Measurements from ENCODE around the gene GMPS. TPM values are rescaled to one million over a fixed set of nuclear protein-coding genes. Genes with fewer than 3 reads are reported as not detected.
A peak's percentile ranks its signal among the peaks of the same experiment; 100 is the strongest.
"Not testable (repeated sequence)": the region's sequence is repeated elsewhere in the genome, so short reads cannot be mapped to it uniquely, and the experiment has no call there.

Gene GMPS
- total and polyA plus RNA-seq, 12 donors: 10.2 to 34.5 (median 29.6) TPM

DNA sequence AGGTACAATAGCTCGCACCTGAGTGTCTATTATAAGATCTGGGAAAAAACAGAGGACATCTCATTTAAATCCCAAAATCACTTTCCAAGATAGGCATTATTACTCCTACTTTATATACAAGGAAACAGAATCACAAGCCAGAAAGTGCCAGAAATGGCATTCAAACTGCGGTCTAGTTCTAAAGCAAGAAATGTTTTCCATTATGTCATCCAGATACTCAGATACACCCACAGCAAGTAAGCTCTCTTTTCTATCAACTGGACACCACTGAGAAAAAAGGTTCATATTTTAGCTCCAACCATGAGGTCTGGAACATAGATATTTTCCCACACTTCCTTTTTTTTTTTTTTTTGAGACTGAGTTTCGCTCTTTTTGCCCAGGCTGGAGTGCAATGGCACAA lies 24.3 kb upstream of the GMPS start:
- Histone ChIP-seq H3K27ac (peak overlapping the region in 3 of 10 donors; percentile 14 to 16 (median 16)), H3K4me1 (peaks cover 3 to 74% (median 47%) of the 10 kb centered on the region in 9 donors), H3K36me3 (peaks cover 0 to 35% (median 0%) of the 10 kb centered on the region in 9 donors), H3K9me3 (no peaks in the 10 kb centered on the region), H3K27me3 (no peaks in the 10 kb centered on the region), H3K4me3 (no peak overlapping the region)
- 68 to 70% methylated on average over 3 of the region's 3 CpGs for WGBS, 2 donors
- ATAC-seq (peak in 2 of 8 donors; percentile 33 to 71), DNase-seq (no peak)
- TF ChIP-seq, protein P1, sequence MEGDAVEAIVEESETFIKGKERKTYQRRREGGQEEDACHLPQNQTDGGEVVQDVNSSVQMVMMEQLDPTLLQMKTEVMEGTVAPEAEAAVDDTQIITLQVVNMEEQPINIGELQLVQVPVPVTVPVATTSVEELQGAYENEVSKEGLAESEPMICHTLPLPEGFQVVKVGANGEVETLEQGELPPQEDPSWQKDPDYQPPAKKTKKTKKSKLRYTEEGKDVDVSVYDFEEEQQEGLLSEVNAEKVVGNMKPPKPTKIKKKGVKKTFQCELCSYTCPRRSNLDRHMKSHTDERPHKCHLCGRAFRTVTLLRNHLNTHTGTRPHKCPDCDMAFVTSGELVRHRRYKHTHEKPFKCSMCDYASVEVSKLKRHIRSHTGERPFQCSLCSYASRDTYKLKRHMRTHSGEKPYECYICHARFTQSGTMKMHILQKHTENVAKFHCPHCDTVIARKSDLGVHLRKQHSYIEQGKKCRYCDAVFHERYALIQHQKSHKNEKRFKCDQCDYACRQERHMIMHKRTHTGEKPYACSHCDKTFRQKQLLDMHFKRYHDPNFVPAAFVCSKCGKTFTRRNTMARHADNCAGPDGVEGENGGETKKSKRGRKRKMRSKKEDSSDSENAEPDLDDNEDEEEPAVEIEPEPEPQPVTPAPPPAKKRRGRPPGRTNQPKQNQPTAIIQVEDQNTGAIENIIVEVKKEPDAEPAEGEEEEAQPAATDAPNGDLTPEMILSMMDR (IDR thresholded peaks at IDR 0.05): no peak
- intact Hi-C loops (cut with DNase I): loop anchor here in 1 of 10 donors (5.0 kb wide), 1 partner anchor 39 kb away; the partner anchor contains the start of gene C3orf33

DNA sequence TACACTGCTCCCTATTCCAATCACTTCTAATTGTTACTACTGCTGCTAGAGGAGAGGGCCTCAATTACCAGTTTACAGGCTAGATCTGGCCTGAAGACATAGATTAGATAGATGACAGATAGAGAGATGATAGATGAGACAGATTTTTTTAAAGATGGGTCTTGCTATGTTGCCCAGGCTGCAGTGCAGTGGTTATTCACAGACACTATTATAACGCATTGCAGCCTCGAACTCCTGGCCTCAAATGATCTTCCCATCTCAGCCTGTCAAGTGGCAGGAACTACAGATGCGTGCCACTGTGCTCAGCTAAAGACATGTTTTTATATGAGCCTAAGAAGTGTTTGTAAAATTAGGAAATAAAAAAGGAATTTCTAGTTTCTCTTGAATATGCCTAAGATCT lies 22.5 kb upstream of the GMPS start:
- H3K4me3 ChIP-seq: no peak overlapping the region
- WGBS, 2 donors: 81 to 96% methylated on average over 3 of the region's 3 CpGs
- intact Hi-C loops (cut with DNase I): loop anchor here in 1 of 10 donors (5.0 kb wide), 1 partner anchor 41 kb away; the partner anchor contains the start of gene C3orf33
- no peak overlapping the region for H3K27ac ChIP-seq
- DNase-seq (no peak), ATAC-seq (no peak)
- no peaks in the 10 kb centered on the region for H3K9me3 ChIP-seq
- H3K27me3 ChIP-seq: no peaks in the 10 kb centered on the region
- peaks cover 16 to 92% (median 66%) of the 10 kb centered on the region in 9 donors for H3K4me1 ChIP-seq
- peaks cover 0 to 35% (median 0%) of the 10 kb centered on the region in 9 donors for H3K36me3 ChIP-seq
- TF ChIP-seq, protein P1 (IDR thresholded peaks at IDR 0.05): no peak

DNA sequence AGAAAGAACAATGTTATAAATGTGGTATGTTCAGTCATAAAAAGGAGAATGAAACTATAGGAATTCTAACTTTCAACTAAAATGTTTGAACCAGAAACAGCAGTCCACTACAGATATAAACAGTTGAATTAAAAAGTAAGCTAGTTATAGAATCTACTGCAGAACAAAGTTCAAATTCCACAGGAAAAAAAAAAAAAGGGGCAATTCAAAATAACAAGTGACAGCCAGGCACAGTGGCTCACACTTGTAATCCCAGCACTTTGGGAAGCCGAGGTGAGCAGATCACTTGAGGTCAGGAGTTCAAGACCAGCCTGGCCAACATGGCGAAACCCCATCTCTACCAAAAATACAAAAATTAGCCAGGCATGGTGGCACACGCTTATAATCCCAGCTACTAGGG lies 21.0 kb upstream of the GMPS start:
- peaks cover 0 to 32% (median 0%) of the 10 kb centered on the region in 9 donors for H3K36me3 ChIP-seq
- intact Hi-C loops (cut with DNase I): loop anchor here in 1 of 10 donors (5.0 kb wide), 1 partner anchor 42 kb away; the partner anchor contains the start of gene C3orf33
- not testable (repeated sequence) for H3K9me3 ChIP-seq, DNase-seq, H3K27me3 ChIP-seq, H3K4me3 ChIP-seq, H3K27ac ChIP-seq, ATAC-seq
- H3K4me1 ChIP-seq: peaks cover 16 to 84% (median 69%) of the 10 kb centered on the region in 9 donors
- WGBS, 2 donors: 88 to 92% methylated on average over 3 of the region's 3 CpGs

DNA sequence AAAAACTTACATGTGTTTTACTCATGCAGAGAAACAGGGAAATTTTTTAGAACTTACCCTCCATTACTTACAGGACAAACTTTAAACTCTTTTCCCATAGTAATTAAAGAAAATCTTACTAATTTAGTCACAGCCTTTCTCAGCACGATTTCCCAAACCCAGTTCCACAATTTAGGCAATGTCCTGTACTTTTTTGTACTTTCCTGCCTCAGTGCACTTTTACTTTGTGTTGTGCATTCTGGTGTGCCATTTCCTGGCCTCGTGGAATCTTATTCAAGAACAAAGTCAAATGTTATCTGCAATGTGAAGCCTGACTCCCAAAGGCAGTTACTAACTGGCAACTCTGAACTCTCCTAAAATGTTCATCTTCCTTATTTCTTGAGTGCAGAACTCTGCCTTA lies 18.1 kb upstream of the GMPS start:
- no peak for DNase-seq
- H3K36me3 ChIP-seq: peaks cover 0 to 25% (median 0%) of the 10 kb centered on the region in 9 donors
- no peaks in the 10 kb centered on the region for H3K27me3 ChIP-seq
- H3K9me3 ChIP-seq: no peaks in the 10 kb centered on the region
- TF ChIP-seq, protein P1 (IDR thresholded peaks at IDR 0.05): no peak
- intact Hi-C loops (cut with DNase I): loop anchor here in 5 of 10 donors (5.0 to 10.0 kb wide), 4 partner anchors 45 to 1232 kb away; partner anchors contain the start of genes C3orf33 (in 4 of the 5) and PLCH1 (in 1 of the 5)
- H3K27ac ChIP-seq: peak overlapping the region in 2 of 10 donors; percentile 94 to 96
- ATAC-seq: no peak
- H3K4me1 ChIP-seq: peaks cover 16 to 64% (median 53%) of the 10 kb centered on the region in 9 donors
- peak overlapping the region; percentile 5 to 100 (median 89) for H3K4me3 ChIP-seq
- 21 to 23% methylated on average over 2 of the region's 2 CpGs for WGBS, 2 donors

Data from heart right ventricle (tissue), 16 donors.